HEK293 (cell line): Measurements from ENCODE around the gene NGF.

Source experiments
- BCL11A ChIP-seq: fragments of 450-650 bp; formaldehyde crosslinking; IDR thresholded peaks from 2 replicates; pipeline ENCODE4 v1.5.1; 2016; ENCODE audit warnings: low read depth, missing biosample characterization, missing genetic modification characterization
- CTCF ChIP-seq: fragments of 450-650 bp; formaldehyde crosslinking; IDR thresholded peaks from 2 replicates; pipeline ENCODE4 v1.5.1; 2016; ENCODE audit warnings: missing biosample characterization, missing genetic modification characterization
- KLF10 ChIP-seq: fragments of 450-650 bp; IDR thresholded peaks from 2 replicates; pipeline ENCODE4 v1.5.1; 2018; ENCODE audit warnings: missing biosample characterization, mild to moderate bottlenecking, missing genetic modification characterization
- YY1 ChIP-seq: fragments of 450-650 bp; formaldehyde crosslinking; IDR thresholded peaks from 2 replicates; pipeline ENCODE4 v1.5.1; 2018; ENCODE audit warnings: missing biosample characterization, missing genetic modification characterization
- ZBTB49 ChIP-seq: fragments of 450-650 bp; formaldehyde crosslinking; IDR thresholded peaks from 2 replicates; pipeline ENCODE4 v1.5.1; 2016; ENCODE audit warnings: missing biosample characterization, missing genetic modification characterization, low read depth
- ZNF274 ChIP-seq, 2 experiments: fragments of 200-500 bp in 1 of 2; fragments of 450-650 bp in 1 of 2; sonication (Bioruptor generic) in 1 of 2; formaldehyde crosslinking in 1 of 2; IDR thresholded peaks; 2 replicates each; pipeline versions ENCODE4 v1.5.1 to v1.6.1; 2014 to 2016; ENCODE audit warnings: borderline replicate concordance in 1 of 2, inconsistent platforms in 1 of 2, low read length in 1 of 2, missing biosample characterization in 1 of 2, missing genetic modification characterization in 1 of 2
- ZNF548 ChIP-seq: fragments of 450-650 bp; formaldehyde crosslinking; IDR thresholded peaks from 2 replicates; pipeline ENCODE4 v1.5.1; 2016; ENCODE audit warnings: missing biosample characterization, missing genetic modification characterization
- ZNF777 ChIP-seq: fragments of 450-650 bp; formaldehyde crosslinking; IDR thresholded peaks from 2 replicates; pipeline ENCODE4 v1.5.1; 2017; ENCODE audit warnings: missing biosample characterization, missing genetic modification characterization, borderline replicate concordance
- TF ChIP-seq, protein P1 (sequence below): fragments of 450-650 bp; formaldehyde crosslinking; IDR thresholded peaks from 2 replicates; pipeline ENCODE4 v1.5.1; 2016; ENCODE audit warnings: missing biosample characterization, missing genetic modification characterization
- TF ChIP-seq, protein P2 (sequence below): fragments of 450-650 bp; formaldehyde crosslinking; IDR thresholded peaks from 2 replicates; pipeline ENCODE4 v1.5.1; 2016; ENCODE audit warnings: missing biosample characterization, missing genetic modification characterization

DNA sequence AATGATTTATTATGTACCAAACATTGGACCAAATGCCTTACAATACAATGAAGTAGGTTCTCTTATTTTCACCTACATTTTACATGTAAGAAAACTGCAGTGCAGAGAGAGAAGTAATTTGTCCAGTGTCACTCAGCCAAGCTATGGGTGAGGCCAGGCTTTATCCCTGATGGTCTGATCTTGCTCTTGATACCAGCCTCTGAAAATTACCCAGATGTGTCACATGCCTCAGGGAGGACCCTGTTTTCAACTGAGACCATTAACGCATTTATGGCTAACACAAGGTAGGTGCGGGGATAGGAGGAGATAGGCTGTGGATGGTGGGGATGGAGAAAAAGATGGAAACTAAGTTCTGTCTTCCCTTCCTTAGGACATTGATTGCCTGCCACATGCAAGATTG is 56.9 kb downstream of the NGF start:
- no peak for TF ChIP-seq ZBTB49 (tag by site-specific recombination)
- TF ChIP-seq ZNF274 (IDR thresholded peaks at IDR 0.05; ENCODE audit: low read length), result no peak
- no peak for TF ChIP-seq ZNF274 (tag by site-specific recombination; IDR thresholded peaks at IDR 0.05; ENCODE audit: borderline replicate concordance)
- TF ChIP-seq, protein P1, sequence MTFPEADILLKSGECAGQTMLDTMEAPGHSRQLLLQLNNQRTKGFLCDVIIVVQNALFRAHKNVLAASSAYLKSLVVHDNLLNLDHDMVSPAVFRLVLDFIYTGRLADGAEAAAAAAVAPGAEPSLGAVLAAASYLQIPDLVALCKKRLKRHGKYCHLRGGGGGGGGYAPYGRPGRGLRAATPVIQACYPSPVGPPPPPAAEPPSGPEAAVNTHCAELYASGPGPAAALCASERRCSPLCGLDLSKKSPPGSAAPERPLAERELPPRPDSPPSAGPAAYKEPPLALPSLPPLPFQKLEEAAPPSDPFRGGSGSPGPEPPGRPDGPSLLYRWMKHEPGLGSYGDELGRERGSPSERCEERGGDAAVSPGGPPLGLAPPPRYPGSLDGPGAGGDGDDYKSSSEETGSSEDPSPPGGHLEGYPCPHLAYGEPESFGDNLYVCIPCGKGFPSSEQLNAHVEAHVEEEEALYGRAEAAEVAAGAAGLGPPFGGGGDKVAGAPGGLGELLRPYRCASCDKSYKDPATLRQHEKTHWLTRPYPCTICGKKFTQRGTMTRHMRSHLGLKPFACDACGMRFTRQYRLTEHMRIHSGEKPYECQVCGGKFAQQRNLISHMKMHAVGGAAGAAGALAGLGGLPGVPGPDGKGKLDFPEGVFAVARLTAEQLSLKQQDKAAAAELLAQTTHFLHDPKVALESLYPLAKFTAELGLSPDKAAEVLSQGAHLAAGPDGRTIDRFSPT (tag by site-specific recombination), result no peak
- TF ChIP-seq CTCF (tag by site-specific recombination), result no peak
- TF ChIP-seq KLF10 (tag by site-specific recombination), result no peak
- TF ChIP-seq ZNF548 (tag by site-specific recombination), result no peak
- no peak for TF ChIP-seq YY1 (tag by site-specific recombination)
- TF ChIP-seq, protein P2, sequence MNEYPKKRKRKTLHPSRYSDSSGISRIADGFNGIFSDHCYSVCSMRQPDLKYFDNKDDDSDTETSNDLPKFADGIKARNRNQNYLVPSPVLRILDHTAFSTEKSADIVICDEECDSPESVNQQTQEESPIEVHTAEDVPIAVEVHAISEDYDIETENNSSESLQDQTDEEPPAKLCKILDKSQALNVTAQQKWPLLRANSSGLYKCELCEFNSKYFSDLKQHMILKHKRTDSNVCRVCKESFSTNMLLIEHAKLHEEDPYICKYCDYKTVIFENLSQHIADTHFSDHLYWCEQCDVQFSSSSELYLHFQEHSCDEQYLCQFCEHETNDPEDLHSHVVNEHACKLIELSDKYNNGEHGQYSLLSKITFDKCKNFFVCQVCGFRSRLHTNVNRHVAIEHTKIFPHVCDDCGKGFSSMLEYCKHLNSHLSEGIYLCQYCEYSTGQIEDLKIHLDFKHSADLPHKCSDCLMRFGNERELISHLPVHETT, result no peak
- TF ChIP-seq BCL11A (tag by site-specific recombination), result no peak
- no peak for TF ChIP-seq ZNF777
